OCI-LY1 (cell line): ENCODE results near the gene GMEB2.
"Not testable (repeated sequence)": the region's sequence is repeated elsewhere in the genome, so short reads cannot be mapped to it uniquely, and the experiment has no call there.

Experiments
- EZH2 ChIP-seq: fragments of 200-600 bp; sonication (generic), shearing (Covaris generic); IDR thresholded peaks from 2 replicates; pipeline ENCODE4 v1.8.0; 2017; ENCODE audit warnings: borderline replicate concordance, mixed run types, mild to moderate bottlenecking, antibody characterized with exemption, low read length, moderate library complexity, mixed read lengths
- TF ChIP-seq, protein P1 (sequence below): fragments of 200-600 bp; sonication (generic), shearing (Covaris generic); IDR thresholded peaks from 2 replicates; pipeline ENCODE4 v1.5.1; 2017; ENCODE audit warnings: mild to moderate bottlenecking, antibody characterized with exemption, low read length, moderate library complexity, mixed read lengths

DNA sequence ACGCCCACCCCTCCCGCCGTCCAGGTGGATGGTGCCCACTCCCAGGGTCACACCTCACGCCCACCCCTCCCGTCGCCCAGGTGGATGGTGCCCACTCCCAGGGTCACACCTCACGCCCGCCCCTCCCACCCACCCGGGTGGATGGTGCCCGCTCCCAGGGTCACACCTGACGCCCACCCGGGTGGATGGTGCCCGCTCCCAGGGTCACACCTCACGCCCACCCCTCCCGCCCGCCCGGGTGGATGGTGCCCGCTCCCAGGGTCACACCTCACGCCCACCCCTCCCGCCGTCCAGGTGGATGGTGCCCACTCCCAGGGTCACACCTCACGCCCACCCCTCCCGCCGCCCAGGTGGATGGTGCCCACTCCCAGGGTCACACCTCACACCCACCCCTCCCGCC is 23.6 kb upstream of the GMEB2 start:
- TF ChIP-seq EZH2, result not testable (repeated sequence)
- TF ChIP-seq, protein P1, sequence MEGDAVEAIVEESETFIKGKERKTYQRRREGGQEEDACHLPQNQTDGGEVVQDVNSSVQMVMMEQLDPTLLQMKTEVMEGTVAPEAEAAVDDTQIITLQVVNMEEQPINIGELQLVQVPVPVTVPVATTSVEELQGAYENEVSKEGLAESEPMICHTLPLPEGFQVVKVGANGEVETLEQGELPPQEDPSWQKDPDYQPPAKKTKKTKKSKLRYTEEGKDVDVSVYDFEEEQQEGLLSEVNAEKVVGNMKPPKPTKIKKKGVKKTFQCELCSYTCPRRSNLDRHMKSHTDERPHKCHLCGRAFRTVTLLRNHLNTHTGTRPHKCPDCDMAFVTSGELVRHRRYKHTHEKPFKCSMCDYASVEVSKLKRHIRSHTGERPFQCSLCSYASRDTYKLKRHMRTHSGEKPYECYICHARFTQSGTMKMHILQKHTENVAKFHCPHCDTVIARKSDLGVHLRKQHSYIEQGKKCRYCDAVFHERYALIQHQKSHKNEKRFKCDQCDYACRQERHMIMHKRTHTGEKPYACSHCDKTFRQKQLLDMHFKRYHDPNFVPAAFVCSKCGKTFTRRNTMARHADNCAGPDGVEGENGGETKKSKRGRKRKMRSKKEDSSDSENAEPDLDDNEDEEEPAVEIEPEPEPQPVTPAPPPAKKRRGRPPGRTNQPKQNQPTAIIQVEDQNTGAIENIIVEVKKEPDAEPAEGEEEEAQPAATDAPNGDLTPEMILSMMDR, result not testable (repeated sequence)
